ENCODE results near the gene SRGAP2C. TPM values are rescaled to one million over a fixed set of nuclear protein-coding genes. Genes with fewer than 3 reads are reported as not detected.
"Not testable (repeated sequence)": the region's sequence is repeated elsewhere in the genome, so short reads cannot be mapped to it uniquely, and the experiment has no call there.

SRGAP2C gene
- polyA plus RNA-seq, 1 of the 3 experiments (the other 2 are of a cell fraction), result 3.2 TPM

- CTCF ChIA-PET; H3K4me3 ChIP-seq (ENCODE audit: low read depth in 2 of 2, low read length in 1 of 2); H3K9me2 ChIP-seq; H3K27ac ChIP-seq (ENCODE audit: low read depth in 2 of 2, low read length in 1 of 2); H3K4me1 ChIP-seq (ENCODE audit: control insufficient read depth in 1 of 2, insufficient read depth in 2 of 2, low read depth in 1 of 2, low read length in 1 of 2); DNase-seq; H3K27me3 ChIP-seq (ENCODE audit: insufficient read depth); H3K9me3 ChIP-seq; H3K79me2 ChIP-seq (ENCODE audit: insufficient read depth); H4K20me1 ChIP-seq (ENCODE audit: insufficient read depth); H3K36me3 ChIP-seq (replicated peaks in 1 of 2; ENCODE audit: control insufficient read depth in 1 of 2, insufficient read depth in 2 of 2, low read length in 1 of 2); H3K4me2 ChIP-seq; H3K9ac ChIP-seq; H2AFZ ChIP-seq (ENCODE audit: low read depth); POLR2A ChIA-PET; H3F3A ChIP-seq (replicated peaks; ENCODE audit: insufficient read depth): not testable (repeated sequence)
- no CpG with 5 or more reads among the region's 2 CpGs for WGBS (ENCODE audit: low lambda C conversion rate)
These were observed 77.4 kb downstream of the SRGAP2C start for GRCh38 chr1:121262163-121262562.

DNA sequence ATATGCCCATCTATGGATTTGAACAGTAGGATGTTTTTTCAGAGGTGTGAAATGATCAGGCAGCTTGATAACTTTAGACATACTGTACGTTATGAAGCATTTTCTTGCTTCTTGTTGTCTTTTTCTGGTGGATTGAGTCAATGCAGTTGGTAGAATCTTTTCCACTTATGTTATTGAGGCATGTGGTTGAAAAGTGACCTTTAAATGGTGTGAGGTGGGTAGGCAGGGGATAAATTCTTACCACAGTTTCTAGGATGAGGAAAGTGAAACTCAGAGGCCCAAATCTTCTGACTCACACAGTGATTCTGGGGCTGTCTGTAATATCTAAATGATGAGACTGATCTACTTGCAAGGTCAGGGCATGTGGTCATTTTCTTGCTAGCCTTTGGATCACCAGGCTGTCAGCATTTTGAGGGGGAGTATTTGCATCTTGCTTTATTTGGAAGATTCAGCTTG, 79.0 kb downstream of the SRGAP2C start:
- H3K9ac ChIP-seq; H3K79me2 ChIP-seq (ENCODE audit: insufficient read depth); DNase-seq; H3K9me3 ChIP-seq; H3K36me3 ChIP-seq (replicated peaks in 1 of 2; ENCODE audit: control insufficient read depth in 1 of 2, insufficient read depth in 2 of 2, low read length in 1 of 2); H3K27ac ChIP-seq (ENCODE audit: low read depth in 2 of 2, low read length in 1 of 2); H3K4me1 ChIP-seq (ENCODE audit: control insufficient read depth in 1 of 2, insufficient read depth in 2 of 2, low read depth in 1 of 2, low read length in 1 of 2); H3K4me3 ChIP-seq (ENCODE audit: low read depth in 2 of 2, low read length in 1 of 2); H3F3A ChIP-seq (replicated peaks; ENCODE audit: insufficient read depth); H2AFZ ChIP-seq (ENCODE audit: low read depth); H3K9me2 ChIP-seq; CTCF ChIA-PET; POLR2A ChIA-PET; H3K27me3 ChIP-seq (ENCODE audit: insufficient read depth); H4K20me1 ChIP-seq (ENCODE audit: insufficient read depth): not testable (repeated sequence)
- peak overlapping the region; percentile 47; the same call in 1 of the 2 replicates for H3K4me2 ChIP-seq
- WGBS (ENCODE audit: low lambda C conversion rate), result no CpG with 5 or more reads among the region's 1 CpG

DNA sequence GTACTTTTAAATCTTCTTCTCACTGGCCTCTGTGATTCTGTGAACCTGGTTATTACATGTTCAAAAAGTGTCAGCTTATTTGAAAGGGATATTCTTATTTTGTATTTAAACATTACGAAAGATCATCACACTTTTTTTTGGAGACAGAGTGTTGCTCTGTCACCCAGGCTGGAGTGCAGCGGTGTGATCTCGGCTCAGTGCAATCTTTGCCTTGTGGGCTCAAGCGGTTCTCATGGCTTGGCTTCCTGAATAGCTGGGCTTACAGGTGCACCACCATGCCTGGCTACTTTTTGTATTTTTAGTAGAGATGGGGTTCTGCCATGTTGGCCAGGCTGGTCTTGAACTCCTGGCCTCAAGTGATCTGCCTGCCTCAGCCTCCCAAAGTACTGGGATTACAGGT, 82.3 kb downstream of the SRGAP2C start:
- H2AFZ ChIP-seq (ENCODE audit: low read depth); POLR2A ChIA-PET; H3K4me3 ChIP-seq (ENCODE audit: low read depth in 2 of 2, low read length in 1 of 2); H3K4me1 ChIP-seq (ENCODE audit: control insufficient read depth in 1 of 2, insufficient read depth in 2 of 2, low read depth in 1 of 2, low read length in 1 of 2); DNase-seq; H3K27ac ChIP-seq (ENCODE audit: low read depth in 2 of 2, low read length in 1 of 2); H3K9ac ChIP-seq; H3K9me3 ChIP-seq; H4K20me1 ChIP-seq (ENCODE audit: insufficient read depth); H3F3A ChIP-seq (replicated peaks; ENCODE audit: insufficient read depth); H3K27me3 ChIP-seq (ENCODE audit: insufficient read depth); CTCF ChIA-PET; H3K9me2 ChIP-seq; H3K79me2 ChIP-seq (ENCODE audit: insufficient read depth); H3K36me3 ChIP-seq (replicated peaks in 1 of 2; ENCODE audit: control insufficient read depth in 1 of 2, insufficient read depth in 2 of 2, low read length in 1 of 2); H3K4me2 ChIP-seq: not testable (repeated sequence)
- 100% methylated on average over 1 of the region's 4 CpGs for WGBS (ENCODE audit: low lambda C conversion rate)

DNA sequence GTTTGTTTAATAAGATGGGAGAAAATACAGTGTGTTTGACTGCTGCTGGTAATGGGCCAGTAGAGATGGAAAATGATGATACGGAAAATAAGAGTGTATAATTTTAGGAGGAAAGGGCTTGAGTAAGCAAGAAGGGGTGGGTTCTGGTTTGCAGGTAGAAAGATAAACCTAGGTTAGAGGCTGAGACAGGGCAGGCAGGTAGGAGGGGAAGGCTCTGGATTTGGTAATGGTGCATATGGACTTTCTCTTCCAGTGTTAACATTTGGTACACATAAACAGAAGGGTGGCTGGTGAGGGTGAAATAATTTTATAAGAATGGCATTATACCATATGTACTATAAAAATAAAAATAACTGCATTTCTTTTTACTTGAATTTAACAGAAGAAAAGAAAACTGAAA, 84.5 kb downstream of the SRGAP2C start:
- H3K4me1 ChIP-seq (ENCODE audit: control insufficient read depth in 1 of 2, insufficient read depth in 2 of 2, low read depth in 1 of 2, low read length in 1 of 2); H4K20me1 ChIP-seq (ENCODE audit: insufficient read depth); H3K4me3 ChIP-seq (ENCODE audit: low read depth in 2 of 2, low read length in 1 of 2); H3K4me2 ChIP-seq; DNase-seq; H3K9me2 ChIP-seq; H3F3A ChIP-seq (replicated peaks; ENCODE audit: insufficient read depth); H3K79me2 ChIP-seq (ENCODE audit: insufficient read depth); H3K9me3 ChIP-seq; H3K36me3 ChIP-seq (replicated peaks in 1 of 2; ENCODE audit: control insufficient read depth in 1 of 2, insufficient read depth in 2 of 2, low read length in 1 of 2); H3K9ac ChIP-seq; POLR2A ChIA-PET; H3K27me3 ChIP-seq (ENCODE audit: insufficient read depth); H2AFZ ChIP-seq (ENCODE audit: low read depth); H3K27ac ChIP-seq (ENCODE audit: low read depth in 2 of 2, low read length in 1 of 2); CTCF ChIA-PET: not testable (repeated sequence)
- no CpG with 5 or more reads among the region's 1 CpG for WGBS (ENCODE audit: low lambda C conversion rate)

DNA sequence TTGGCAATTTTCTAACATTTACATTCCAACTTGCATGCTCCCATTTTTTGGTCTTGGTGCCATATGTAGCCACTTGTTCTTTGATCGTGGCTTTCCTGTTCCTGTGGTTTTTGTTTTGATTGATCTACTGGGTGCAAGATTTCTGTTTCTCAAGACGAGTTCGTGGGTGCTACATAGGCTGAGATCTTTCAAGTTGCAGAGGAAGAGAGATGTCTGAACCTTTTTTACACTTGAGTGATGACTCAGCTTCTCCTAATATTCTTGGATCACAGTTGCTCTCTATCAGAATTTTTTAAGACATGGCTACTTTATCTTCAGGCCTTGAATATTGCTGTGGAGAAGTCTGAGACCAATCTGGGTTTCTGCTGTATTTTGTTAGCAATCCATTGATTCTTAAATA, 85.2 kb downstream of the SRGAP2C start:
- POLR2A ChIA-PET, result not testable (repeated sequence)
- 80% methylated on average over 1 of the region's 3 CpGs for WGBS (ENCODE audit: low lambda C conversion rate)

DNA sequence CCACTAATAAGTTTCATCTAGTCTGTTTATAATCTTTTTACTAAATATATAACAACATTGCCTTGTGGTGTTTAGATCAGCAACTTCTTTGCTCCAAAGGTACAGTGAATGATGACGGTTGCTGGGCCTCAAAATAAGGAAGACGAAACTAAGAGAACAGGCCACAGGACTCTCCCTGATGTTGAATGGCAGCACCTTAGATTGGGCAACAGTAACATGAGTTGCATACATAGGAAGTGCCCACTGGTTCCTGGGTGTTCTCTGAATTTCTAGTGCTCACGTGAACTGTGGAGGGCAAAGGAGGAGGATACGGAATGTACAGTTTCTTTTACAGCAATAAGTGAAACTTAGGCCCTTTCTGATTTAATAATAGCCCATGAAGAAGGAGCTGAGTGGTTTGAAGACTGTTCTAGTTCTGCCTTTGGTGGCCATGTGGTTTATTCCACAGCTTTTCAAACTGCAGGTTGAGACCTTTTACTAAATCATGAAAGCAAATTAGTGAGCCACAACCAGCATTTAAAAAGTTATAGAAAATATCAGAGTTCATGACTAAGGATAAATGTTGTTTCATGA, 86.5 kb downstream of the SRGAP2C start:
- H3K9me3 ChIP-seq; H3K27ac ChIP-seq (ENCODE audit: low read depth in 2 of 2, low read length in 1 of 2); H3K4me3 ChIP-seq (ENCODE audit: low read depth in 2 of 2, low read length in 1 of 2); H3K9ac ChIP-seq; POLR2A ChIA-PET; H3K4me2 ChIP-seq; H2AFZ ChIP-seq (ENCODE audit: low read depth); H3K4me1 ChIP-seq (ENCODE audit: control insufficient read depth in 1 of 2, insufficient read depth in 2 of 2, low read depth in 1 of 2, low read length in 1 of 2); H3K79me2 ChIP-seq (ENCODE audit: insufficient read depth); H4K20me1 ChIP-seq (ENCODE audit: insufficient read depth); CTCF ChIA-PET; H3K27me3 ChIP-seq (ENCODE audit: insufficient read depth); H3F3A ChIP-seq (replicated peaks; ENCODE audit: insufficient read depth); H3K36me3 ChIP-seq (replicated peaks in 1 of 2; ENCODE audit: control insufficient read depth in 1 of 2, insufficient read depth in 2 of 2, low read length in 1 of 2); H3K9me2 ChIP-seq; DNase-seq: not testable (repeated sequence)
- 96% methylated on average over 2 of the region's 4 CpGs for WGBS (ENCODE audit: low lambda C conversion rate)

More for the DNA sequence above, 85.2 kb downstream of the SRGAP2C start:
- H3K79me2 ChIP-seq (ENCODE audit: insufficient read depth); H2AFZ ChIP-seq (ENCODE audit: low read depth); H3K4me1 ChIP-seq (ENCODE audit: control insufficient read depth in 1 of 2, insufficient read depth in 2 of 2, low read depth in 1 of 2, low read length in 1 of 2); H3K27me3 ChIP-seq (ENCODE audit: insufficient read depth); CTCF ChIA-PET; H3F3A ChIP-seq (replicated peaks; ENCODE audit: insufficient read depth); H3K36me3 ChIP-seq (replicated peaks in 1 of 2; ENCODE audit: control insufficient read depth in 1 of 2, insufficient read depth in 2 of 2, low read length in 1 of 2); H3K9me2 ChIP-seq; H3K9me3 ChIP-seq; H3K27ac ChIP-seq (ENCODE audit: low read depth in 2 of 2, low read length in 1 of 2); H4K20me1 ChIP-seq (ENCODE audit: insufficient read depth); H3K4me2 ChIP-seq; H3K4me3 ChIP-seq (ENCODE audit: low read depth in 2 of 2, low read length in 1 of 2); H3K9ac ChIP-seq; DNase-seq: not testable (repeated sequence)

GRCh38 chr1:121275435-121275834, 90.7 kb downstream of the SRGAP2C start:
- H3K4me2 ChIP-seq; H4K20me1 ChIP-seq (ENCODE audit: insufficient read depth); H3K9ac ChIP-seq; H3K4me3 ChIP-seq (ENCODE audit: low read depth in 2 of 2, low read length in 1 of 2); H3K4me1 ChIP-seq (ENCODE audit: control insufficient read depth in 1 of 2, insufficient read depth in 2 of 2, low read depth in 1 of 2, low read length in 1 of 2); H3K9me2 ChIP-seq; H3F3A ChIP-seq (replicated peaks; ENCODE audit: insufficient read depth); POLR2A ChIA-PET; DNase-seq; H2AFZ ChIP-seq (ENCODE audit: low read depth); H3K36me3 ChIP-seq (replicated peaks in 1 of 2; ENCODE audit: control insufficient read depth in 1 of 2, insufficient read depth in 2 of 2, low read length in 1 of 2); H3K79me2 ChIP-seq (ENCODE audit: insufficient read depth); H3K27me3 ChIP-seq (ENCODE audit: insufficient read depth); CTCF ChIA-PET; H3K9me3 ChIP-seq; H3K27ac ChIP-seq (ENCODE audit: low read depth in 2 of 2, low read length in 1 of 2): not testable (repeated sequence)
- 93% methylated on average over 2 of the region's 2 CpGs for WGBS (ENCODE audit: low lambda C conversion rate)
